ENCODE measurements around the gene FUZ.
A peak's percentile ranks its signal among the peaks of the same experiment; 100 is the strongest.

Gene FUZ

GRCh38 chr19:49807058-49807903 lies 5.8 kb downstream of the FUZ start:
- no peak for DNase-seq (ENCODE audit: low spot score)

- DNase-seq (ENCODE audit: low spot score): no peak
Measured at GRCh38 chr19:49806620-49806959, 6.5 kb downstream of the FUZ start.

- DNase-seq (ENCODE audit: low spot score): no peak
Measured at GRCh38 chr19:49805822-49806619, 7.1 kb downstream of the FUZ start.

- DNase-seq (ENCODE audit: low spot score): no peak
Measured at GRCh38 chr19:49803529-49803856, 9.6 kb downstream of the FUZ start.

- no peak for DNase-seq (ENCODE audit: low spot score)
Measured at GRCh38 chr19:49802836-49803528, 10.1 kb downstream of the FUZ start.

GRCh38 chr19:49801966-49802661 lies 11.0 kb downstream of the FUZ start:
- no peak for DNase-seq (ENCODE audit: low spot score)

- DNase-seq (ENCODE audit: low spot score): no peak
Measured at GRCh38 chr19:49801401-49801888, 11.6 kb downstream of the FUZ start.

GRCh38 chr19:49800771-49801170 lies 12.3 kb downstream of the FUZ start:
- DNase-seq (ENCODE audit: low spot score): no peak

GRCh38 chr19:49799798-49800376 lies 13.2 kb downstream of the FUZ start:
- peak; percentile 17 for DNase-seq (ENCODE audit: low spot score)

- DNase-seq (ENCODE audit: low spot score): no peak
Measured at GRCh38 chr19:49799271-49799797, 13.8 kb downstream of the FUZ start.

GRCh38 chr19:49798574-49798973 lies 14.5 kb downstream of the FUZ start:
- DNase-seq (ENCODE audit: low spot score): no peak

GRCh38 chr19:49795615-49796014 lies 17.5 kb downstream of the FUZ start:
- DNase-seq (ENCODE audit: low spot score): no peak

GRCh38 chr19:49793561-49793840 lies 19.6 kb downstream of the FUZ start:
- DNase-seq (ENCODE audit: low spot score): no peak

- DNase-seq (ENCODE audit: low spot score): no peak
Measured at GRCh38 chr19:49792829-49793560, 20.1 kb downstream of the FUZ start.

- DNase-seq (ENCODE audit: low spot score): no peak
Measured at GRCh38 chr19:49791776-49792445, 21.2 kb downstream of the FUZ start.

GRCh38 chr19:49790866-49791265 lies 22.2 kb downstream of the FUZ start:
- DNase-seq (ENCODE audit: low spot score): no peak

- no peak for DNase-seq (ENCODE audit: low spot score)
Measured at GRCh38 chr19:49788857-49789256, 24.2 kb downstream of the FUZ start.

GRCh38 chr19:49787746-49788145 lies 25.3 kb downstream of the FUZ start:
- no peak for DNase-seq (ENCODE audit: low spot score)

- no peak for DNase-seq (ENCODE audit: low spot score)
Measured at GRCh38 chr19:49786376-49786820, 26.7 kb downstream of the FUZ start.

- no peak for DNase-seq (ENCODE audit: low spot score)
Measured at GRCh38 chr19:49782515-49782914, 30.6 kb downstream of the FUZ start.
